Chondrocyte (in vitro differentiated cells): ENCODE measurements around the gene MAD1L1. TPM values are rescaled to one million over a fixed set of nuclear protein-coding genes. Genes with fewer than 3 reads are reported as not detected.

ENCODE experiments used
- DNase-seq: peaks from one replicate; pipeline ENCODE4 v3.0.0; 2021; ENCODE audit warnings: mixed read lengths, low spot score
- H3K27ac Mint-ChIP-seq: one replicate; pipeline ENCODE4 v1.8.0; 2021; ENCODE audit warnings: mild to moderate bottlenecking, moderate library complexity, mixed read lengths; ENCODE audit not compliant: unreplicated experiment
- H3K27me3 Mint-ChIP-seq: 2 replicates; pipeline ENCODE4 v1.8.0; 2021; ENCODE audit warnings: low read depth, mixed read lengths
- H3K36me3 Mint-ChIP-seq: 2 replicates; pipeline ENCODE4 v1.8.0; 2021; ENCODE audit warnings: low read depth, mixed read lengths
- H3K4me1 Mint-ChIP-seq: 2 replicates; pipeline ENCODE4 v1.8.0; 2021; ENCODE audit warnings: low read depth, mild to moderate bottlenecking, mixed read lengths
- H3K4me3 Mint-ChIP-seq: one replicate; pipeline ENCODE4 v1.8.0; 2021; ENCODE audit warnings: mild to moderate bottlenecking, moderate library complexity, mixed read lengths; ENCODE audit not compliant: unreplicated experiment
- H3K9me3 Mint-ChIP-seq: 2 replicates; pipeline ENCODE4 v1.8.0; 2021; ENCODE audit warnings: low read depth, mixed read lengths
- total RNA-seq: library from RNA; stranded (reverse); gene quantifications from 3 replicates; pipeline ENCODE4 v1.2.1, GENCODE V29; 2021
- TF ChIP-seq, protein P1 (sequence below): fragments of 200-600 bp; sonication (generic); IDR thresholded peaks from 2 replicates; pipeline ENCODE4 v1.5.0; 2021; ENCODE audit warnings: antibody characterized with exemption, mild to moderate bottlenecking, moderate library complexity

MAD1L1 gene
- total RNA-seq, 1 donor from 2014 or later = 22.7 TPM

DNA sequence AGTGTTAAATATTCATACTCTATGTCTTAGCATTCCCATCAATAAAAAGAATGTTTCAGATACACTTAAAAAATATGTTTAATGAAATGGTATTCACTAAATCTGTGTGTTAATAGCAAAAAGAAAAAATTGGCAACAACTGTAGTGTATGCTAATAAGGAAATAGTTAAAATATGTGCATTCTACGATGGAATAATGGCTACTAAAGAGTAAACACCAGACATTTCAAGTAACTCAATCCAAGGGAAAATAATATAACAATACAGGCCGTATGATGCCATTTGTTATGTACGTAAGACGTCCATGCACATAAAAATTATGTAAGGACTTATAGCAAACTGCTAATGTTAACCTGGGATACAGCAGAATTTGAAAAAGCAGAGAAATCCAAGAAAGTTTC lies 46.6 kb downstream of the MAD1L1 start:
- TF ChIP-seq, protein P1, sequence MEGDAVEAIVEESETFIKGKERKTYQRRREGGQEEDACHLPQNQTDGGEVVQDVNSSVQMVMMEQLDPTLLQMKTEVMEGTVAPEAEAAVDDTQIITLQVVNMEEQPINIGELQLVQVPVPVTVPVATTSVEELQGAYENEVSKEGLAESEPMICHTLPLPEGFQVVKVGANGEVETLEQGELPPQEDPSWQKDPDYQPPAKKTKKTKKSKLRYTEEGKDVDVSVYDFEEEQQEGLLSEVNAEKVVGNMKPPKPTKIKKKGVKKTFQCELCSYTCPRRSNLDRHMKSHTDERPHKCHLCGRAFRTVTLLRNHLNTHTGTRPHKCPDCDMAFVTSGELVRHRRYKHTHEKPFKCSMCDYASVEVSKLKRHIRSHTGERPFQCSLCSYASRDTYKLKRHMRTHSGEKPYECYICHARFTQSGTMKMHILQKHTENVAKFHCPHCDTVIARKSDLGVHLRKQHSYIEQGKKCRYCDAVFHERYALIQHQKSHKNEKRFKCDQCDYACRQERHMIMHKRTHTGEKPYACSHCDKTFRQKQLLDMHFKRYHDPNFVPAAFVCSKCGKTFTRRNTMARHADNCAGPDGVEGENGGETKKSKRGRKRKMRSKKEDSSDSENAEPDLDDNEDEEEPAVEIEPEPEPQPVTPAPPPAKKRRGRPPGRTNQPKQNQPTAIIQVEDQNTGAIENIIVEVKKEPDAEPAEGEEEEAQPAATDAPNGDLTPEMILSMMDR = no peak
- peaks cover 16% of the 10 kb centered on the region for H3K36me3 Mint-ChIP-seq

DNA sequence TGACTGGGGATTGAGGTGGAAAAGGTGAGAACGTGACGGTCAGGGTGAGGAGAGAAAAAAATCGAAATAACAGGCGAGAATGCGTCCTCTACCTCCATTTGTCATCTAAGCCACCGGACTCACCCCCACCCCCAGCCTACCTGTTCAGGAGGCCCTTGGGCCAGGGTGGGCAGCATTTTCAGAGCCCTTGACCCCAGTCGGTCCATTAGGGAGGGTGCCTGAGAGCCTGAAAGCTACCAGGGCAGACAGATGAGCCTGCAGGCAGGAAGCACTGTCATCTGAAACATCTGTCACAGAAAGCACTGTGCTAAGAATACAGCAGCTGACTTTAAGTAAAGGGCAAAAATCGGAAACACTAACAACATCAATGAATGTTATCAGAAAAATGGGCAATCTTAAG lies 47.0 kb downstream of the MAD1L1 start:
- DNase-seq = no peak
- Mint-ChIP-seq H3K36me3 (peaks cover 19% of the 10 kb centered on the region), H3K27me3 (no peaks in the 10 kb centered on the region), H3K9me3 (peaks cover 16% of the 10 kb centered on the region), H3K4me1 (no peaks in the 10 kb centered on the region), H3K27ac (no peak overlapping the region), H3K4me3 (no peak overlapping the region)
- TF ChIP-seq, protein P1 = no peak

More for the DNA sequence above, 46.6 kb downstream of the MAD1L1 start:
- H3K27me3 Mint-ChIP-seq = no peaks in the 10 kb centered on the region
- H3K27ac Mint-ChIP-seq = no peak overlapping the region
- no peak overlapping the region for H3K4me3 Mint-ChIP-seq
- no peaks in the 10 kb centered on the region for H3K4me1 Mint-ChIP-seq
- no peak for DNase-seq
- H3K9me3 Mint-ChIP-seq = peaks cover 16% of the 10 kb centered on the region

DNA sequence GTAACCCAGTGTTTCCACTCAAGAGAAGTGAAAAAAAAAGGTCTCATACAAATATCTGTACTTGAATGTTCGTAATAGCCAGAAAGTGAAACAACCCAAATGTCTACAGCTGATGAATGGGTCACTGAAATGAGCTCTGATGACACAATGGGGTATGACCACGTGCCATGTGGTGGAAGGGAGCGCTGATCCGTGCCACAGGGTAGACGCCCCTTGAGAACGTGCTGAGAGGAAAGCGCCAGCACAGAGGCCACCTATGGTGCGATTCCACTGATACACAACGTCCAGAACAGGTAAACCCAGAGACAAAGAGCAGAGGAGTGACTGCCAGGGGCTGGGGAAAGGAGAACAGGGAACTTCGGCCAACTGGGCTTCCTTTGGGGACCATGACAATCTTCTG lies 50.3 kb downstream of the MAD1L1 start:
- Mint-ChIP-seq H3K4me3 (no peak overlapping the region), H3K27ac (no peak overlapping the region), H3K27me3 (no peaks in the 10 kb centered on the region), H3K9me3 (no peaks in the 10 kb centered on the region), H3K4me1 (no peaks in the 10 kb centered on the region), H3K36me3 (peaks cover 13% of the 10 kb centered on the region)
- no peak for DNase-seq
- TF ChIP-seq, protein P1 = no peak

DNA sequence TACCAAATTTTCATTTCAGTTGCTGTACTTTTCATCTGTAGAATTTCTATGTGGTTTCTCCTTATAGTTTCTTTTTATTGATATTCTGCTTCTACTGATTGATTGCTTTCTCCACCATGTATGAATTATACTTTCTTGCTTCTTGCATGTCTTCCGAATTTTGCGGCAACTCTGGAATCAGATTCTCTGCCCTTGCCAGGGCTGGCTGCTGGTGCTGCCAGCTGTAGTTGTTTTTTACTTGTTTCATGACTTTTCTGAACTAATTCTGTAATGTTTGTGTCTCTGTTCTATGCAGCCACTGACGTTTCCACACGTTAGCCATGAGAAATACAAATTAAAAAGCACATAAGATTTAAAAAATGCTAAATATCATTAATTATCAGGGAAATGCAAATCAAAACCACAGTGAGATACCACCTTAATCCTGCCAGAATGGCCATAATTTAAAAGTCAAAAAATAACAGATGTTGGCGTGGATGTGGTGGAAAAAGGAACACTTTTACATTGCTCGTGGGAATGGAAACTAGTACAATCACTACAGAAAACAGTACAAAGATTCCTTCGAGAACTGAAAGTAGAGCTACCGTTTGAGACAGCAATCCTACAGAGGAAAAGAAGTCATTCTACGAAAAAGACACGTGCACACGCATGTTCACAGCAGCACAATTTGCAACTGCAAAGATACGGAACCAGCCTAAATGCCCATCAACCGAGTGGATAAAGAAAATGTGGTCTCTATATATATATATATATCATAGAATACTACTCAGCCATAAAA lies 51.5 kb downstream of the MAD1L1 start:
- no peak overlapping the region for H3K4me3 Mint-ChIP-seq
- H3K27me3 Mint-ChIP-seq = no peaks in the 10 kb centered on the region
- no peak overlapping the region for H3K27ac Mint-ChIP-seq
- H3K9me3 Mint-ChIP-seq = no peaks in the 10 kb centered on the region
- no peak for DNase-seq
- peaks cover 13% of the 10 kb centered on the region for H3K36me3 Mint-ChIP-seq
- TF ChIP-seq, protein P1 = no peak
- peaks cover 3% of the 10 kb centered on the region for H3K4me1 Mint-ChIP-seq

DNA sequence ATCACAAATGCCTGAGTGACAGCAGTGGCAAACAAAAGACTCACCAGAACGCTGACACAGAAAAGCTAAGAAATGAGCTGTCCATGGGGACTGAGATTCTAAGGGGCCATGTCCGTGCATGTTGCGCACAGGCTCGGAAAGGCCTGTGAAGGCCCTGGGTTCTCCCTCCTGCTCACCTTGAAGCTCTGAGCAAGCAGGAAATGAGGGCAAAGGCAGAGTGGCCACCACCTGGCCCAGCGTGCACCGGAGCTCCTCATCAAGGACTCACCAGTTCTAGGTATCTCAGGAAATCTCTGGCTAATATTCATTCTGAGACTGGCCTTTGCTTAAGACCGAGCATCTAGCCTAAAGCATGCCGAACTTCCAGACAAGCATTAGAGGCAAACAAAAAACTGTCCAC lies 52.7 kb downstream of the MAD1L1 start:
- H3K36me3 Mint-ChIP-seq = peaks cover 13% of the 10 kb centered on the region

More for the DNA sequence above, 52.7 kb downstream of the MAD1L1 start:
- Mint-ChIP-seq H3K27ac (no peak overlapping the region), H3K27me3 (no peaks in the 10 kb centered on the region), H3K4me1 (peaks cover 15% of the 10 kb centered on the region), H3K4me3 (no peak overlapping the region), H3K9me3 (no peaks in the 10 kb centered on the region)
- TF ChIP-seq, protein P1 = no peak
- no peak for DNase-seq
